Ovary (tissue), 9 donors: ENCODE measurements around the gene ZNF497. TPM values are rescaled to one million over a fixed set of nuclear protein-coding genes. Genes with fewer than 3 reads are reported as not detected.

ENCODE experiments used
- DNase-seq, 5 donors: peaks; one replicate each; pipeline ENCODE4 v3.0.0-alpha.2; 2019 to 2020
- H3K27ac ChIP-seq, 2 donors: fragments of 200-600 bp; one replicate each; pipeline versions ENCODE4 v1.5.1 to v1.8.0; 2019 to 2022
- H3K27me3 ChIP-seq: fragments of 200-600 bp; one replicate; pipeline ENCODE4 v1.8.0; 2022
- H3K36me3 ChIP-seq: fragments of 200-600 bp; sonication (generic); one replicate; pipeline ENCODE4 v1.5.1; 2019
- H3K4me1 ChIP-seq: one replicate; pipeline ENCODE4 v1.8.1; 2013; ENCODE audit warnings: mild to moderate bottlenecking, moderate library complexity; ENCODE audit not compliant: insufficient read depth
- H3K4me3 ChIP-seq: fragments of 200-600 bp; sonication (generic); one replicate; pipeline ENCODE4 v1.5.1; 2017
- H3K9me3 ChIP-seq, 2 donors: fragments of 200-600 bp in 1 of 2; sonication (generic) in 1 of 2; one replicate each; pipeline versions ENCODE4 v1.5.1 to v1.8.1; 2013 to 2019; ENCODE audit warnings: mild to moderate bottlenecking in 1 of 2, moderate library complexity in 1 of 2
- CTCF ChIP-seq, 3 donors: fragments of 450-650 bp in 2 of 3; fragments of 200-600 bp in 1 of 3; IDR thresholded peaks; one replicate each; pipeline versions ENCODE4 v1.5.1 to v1.8.0; 2016 to 2022; ENCODE audit warnings: antibody characterized with exemption in 3 of 3, mild to moderate bottlenecking in 1 of 3
- EP300 ChIP-seq: sonication (generic); formaldehyde crosslinking; IDR thresholded peaks from one replicate; pipeline ENCODE4 v1.6.1; 2017; ENCODE audit warnings: antibody characterized with exemption
- POLR2A ChIP-seq: fragments of 450-650 bp; IDR thresholded peaks from one replicate; pipeline ENCODE4 v1.6.1; 2017; ENCODE audit warnings: antibody characterized with exemption, mild to moderate bottlenecking, moderate library complexity
- WGBS, 3 donors: extraction: QIAGEN DNeasy Blood & Tissue Kit in 1 of 3; methylation state at CpG; one replicate each; pipeline versions ENCODE4 v1.1.5 to v1.1.7; 2013 to 2017; 5-methylcytosine and 5-hydroxymethylcytosine counted together
- intact Hi-C, 4 donors: fragments of 100-400 bp; cut with DNase I; formaldehyde crosslinking; loops; one replicate each; pipeline versions ENCODE4 v1.11.0 to v1.15.1; 2022 to 2023
- polyA plus RNA-seq, 2 donors: library from polyadenylated mRNA; stranded (reverse); fragments of 200-250 nt in 1 of 2; fragments of 350-450 nt in 1 of 2; fragmentation: Illumina TruSeq in 1 of 2; extraction: RNeasy Lipid Tissue Mini Kit (QIAGEN cat#74804) in 1 of 2; gene quantifications; one replicate each; pipeline ENCODE4 v1.2.3, GENCODE V29; 2013 to 2014
- total RNA-seq, 7 donors: library from RNA; depleted of rRNA in 2 of 7; stranded (reverse); fragments of >200 nt in 2 of 7; fragmentation: NEBNext Ultra II Directional in 3 of 7; extraction: Animal tissue kit (Norgen Biotek cat#: 25700) in 3 of 7; gene quantifications; one replicate each; pipeline versions ENCODE4 v1.1.0 to v1.2.4, GENCODE V29; 2016 to 2023
- donor health status: DM: no; HTN: no; CAD: no; lungs with moderate emphysema.
- donor health status: DM: no; HTN: no; CAD: no.
- donor health status: Bipolar disorder and iron deficiency.
- donor health status: DM: yes; HTN: yes; CAD: no.
- donor health status: DM: no; HTN: no; CAD: no.
- donor health status: DM: yes; HTN: yes; CAD: no.

The ZNF497 gene
- total and polyA plus RNA-seq, 9 donors = 0.30 to 6.5 (median 3.2) TPM

GRCh38 chr19:58351990-58352755, 10.4 kb downstream of the ZNF497 start:
- intact Hi-C loops = no loop called here
- H3K36me3 ChIP-seq = no peaks in the 10 kb centered on the region
- H3K9me3 ChIP-seq = no peaks in the 10 kb centered on the region
- H3K27me3 ChIP-seq = no peaks in the 10 kb centered on the region
- no peak overlapping the region for H3K27ac ChIP-seq
- no peak overlapping the region for H3K4me3 ChIP-seq
- WGBS, 3 donors = 74 to 86% (median 81%) methylated on average over 22 to 23 of the region's 23 CpGs
- TF ChIP-seq POLR2A (no peak), EP300 (no peak), CTCF (IDR thresholded peaks at IDR 0.05) (no peak)
- DNase-seq = no peak
- H3K4me1 ChIP-seq = no peaks in the 10 kb centered on the region

GRCh38 chr19:58351558-58351878, 11.0 kb downstream of the ZNF497 start:
- Histone ChIP-seq H3K27ac (no peak overlapping the region), H3K4me1 (no peaks in the 10 kb centered on the region), H3K36me3 (no peaks in the 10 kb centered on the region), H3K9me3 (no peaks in the 10 kb centered on the region), H3K4me3 (no peak overlapping the region), H3K27me3 (no peaks in the 10 kb centered on the region)
- no peak for TF ChIP-seq POLR2A
- no peak for TF ChIP-seq CTCF (IDR thresholded peaks at IDR 0.05)
- no peak for TF ChIP-seq EP300
- DNase-seq = no peak
- 85 to 94% (median 88%) methylated on average over 9 of the region's 9 CpGs for WGBS, 3 donors
- intact Hi-C loops = no loop called here

- TF ChIP-seq EP300 (no peak), POLR2A (no peak), CTCF (IDR thresholded peaks at IDR 0.05) (no peak)
- WGBS, 3 donors = 65 to 76% (median 71%) methylated on average over 34 of the region's 34 CpGs
- no peak for DNase-seq
- no peaks in the 10 kb centered on the region for H3K4me1 ChIP-seq
- no peak overlapping the region for H3K4me3 ChIP-seq
- H3K9me3 ChIP-seq = no peaks in the 10 kb centered on the region
- intact Hi-C loops = no loop called here
- H3K36me3 ChIP-seq = no peaks in the 10 kb centered on the region
- H3K27me3 ChIP-seq = no peaks in the 10 kb centered on the region
- H3K27ac ChIP-seq = no peak overlapping the region
Observed at GRCh38 chr19:58350871-58351557, 11.5 kb downstream of the ZNF497 start.

- intact Hi-C loops = no loop called here
- Histone ChIP-seq H3K4me1 (no peaks in the 10 kb centered on the region), H3K27me3 (no peaks in the 10 kb centered on the region), H3K27ac (no peak overlapping the region), H3K9me3 (no peaks in the 10 kb centered on the region), H3K4me3 (no peak overlapping the region), H3K36me3 (no peaks in the 10 kb centered on the region)
- WGBS, 3 donors = 16 to 35% (median 25%) methylated on average over 67 to 84 of the region's 84 CpGs
- DNase-seq = peak in 2 of 5 donors; percentile 20 to 34
- no peak for TF ChIP-seq EP300
- TF ChIP-seq POLR2A = no peak
- TF ChIP-seq CTCF (IDR thresholded peaks at IDR 0.05) = no peak
Observed at GRCh38 chr19:58350001-58350861, 12.3 kb downstream of the ZNF497 start.
